Urinary bladder (tissue), 4 donors: ENCODE results near the gene PDCD4. TPM values are rescaled to one million over a fixed set of nuclear protein-coding genes. Genes with fewer than 3 reads are reported as not detected.
A peak's percentile ranks its signal among the peaks of the same experiment; 100 is the strongest.
"Not testable (repeated sequence)": the region's sequence is repeated elsewhere in the genome, so short reads cannot be mapped to it uniquely, and the experiment has no call there.

Source experiments
- DNase-seq: peaks from one replicate; pipeline ENCODE4 v3.0.0-alpha.2; 2015; ENCODE audit errors: extremely low spot score
- H3K27ac ChIP-seq: one replicate; pipeline ENCODE4 v1.5.1; 2013; ENCODE audit warnings: low read depth, mild to moderate bottlenecking, moderate library complexity
- H3K36me3 ChIP-seq: one replicate; pipeline ENCODE4 v1.6.1; 2013; ENCODE audit warnings: mild to moderate bottlenecking, moderate library complexity; ENCODE audit not compliant: insufficient read depth
- H3K4me1 ChIP-seq: one replicate; pipeline ENCODE4 v1.6.1; 2013; ENCODE audit warnings: mild to moderate bottlenecking, moderate library complexity; ENCODE audit not compliant: insufficient read depth
- H3K4me3 ChIP-seq: one replicate; pipeline ENCODE4 v1.5.1; 2013; ENCODE audit warnings: low read depth, low read length
- WGBS: extraction: QIAGEN DNeasy Blood & Tissue Kit; methylation state at CpG from one replicate; pipeline ENCODE4 v1.1.7; 2013; 5-methylcytosine and 5-hydroxymethylcytosine counted together
- polyA plus RNA-seq: library from polyadenylated mRNA; stranded (reverse); fragments of 200-250 nt; gene quantifications from one replicate; pipeline ENCODE4 v1.2.3, GENCODE V29; 2013
- total RNA-seq: library from RNA; depleted of rRNA; stranded (reverse); fragments of >200 nt; gene quantifications from one replicate; pipeline ENCODE4 v1.2.3, GENCODE V29; 2014
- donor health status: healthy with polysubstance abuse.
- donor health status: healthy.

Gene PDCD4
- total and polyA plus RNA-seq, 2 donors: 81.0 to 148 TPM

DNA sequence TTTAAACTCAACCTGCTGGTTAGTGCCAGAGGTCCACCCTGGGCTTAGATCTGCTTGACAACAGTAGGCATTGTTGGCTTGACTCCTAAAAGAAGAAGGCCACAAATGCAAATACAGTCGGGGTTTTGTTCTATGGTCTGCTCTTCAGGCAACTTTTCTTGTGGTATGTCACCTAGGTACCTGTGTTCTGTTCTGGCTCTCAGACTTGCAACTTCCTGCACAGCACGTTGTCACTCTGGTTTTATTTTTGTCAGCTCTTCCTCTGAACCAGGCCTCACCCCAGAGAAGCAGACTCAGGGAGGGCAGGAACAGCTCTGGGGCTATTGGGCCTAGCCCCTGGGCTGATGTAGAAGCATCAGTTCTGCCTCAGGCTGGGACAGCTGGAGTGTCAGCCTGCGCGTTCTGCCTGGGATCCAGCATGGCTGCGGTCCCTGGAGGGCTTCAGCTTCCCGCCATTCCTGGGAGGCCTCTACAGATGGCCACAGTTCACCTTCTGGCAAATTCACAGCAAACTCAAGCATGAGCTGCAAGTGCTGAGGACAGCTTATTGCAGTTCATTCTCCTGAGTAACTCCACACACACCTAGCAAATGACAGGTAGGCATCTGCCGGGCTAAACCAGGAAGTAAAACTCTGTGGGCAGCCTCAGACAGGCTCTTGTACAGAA lies 11.0 kb upstream of the PDCD4 start:
- H3K4me3 ChIP-seq: no peak overlapping the region
- no peaks in the 10 kb centered on the region for H3K4me1 ChIP-seq
- no peaks in the 10 kb centered on the region for H3K36me3 ChIP-seq
- peak overlapping the region; percentile 30 for H3K27ac ChIP-seq
- no peak for DNase-seq
- 79% methylated on average over 7 of the region's 7 CpGs for WGBS

DNA sequence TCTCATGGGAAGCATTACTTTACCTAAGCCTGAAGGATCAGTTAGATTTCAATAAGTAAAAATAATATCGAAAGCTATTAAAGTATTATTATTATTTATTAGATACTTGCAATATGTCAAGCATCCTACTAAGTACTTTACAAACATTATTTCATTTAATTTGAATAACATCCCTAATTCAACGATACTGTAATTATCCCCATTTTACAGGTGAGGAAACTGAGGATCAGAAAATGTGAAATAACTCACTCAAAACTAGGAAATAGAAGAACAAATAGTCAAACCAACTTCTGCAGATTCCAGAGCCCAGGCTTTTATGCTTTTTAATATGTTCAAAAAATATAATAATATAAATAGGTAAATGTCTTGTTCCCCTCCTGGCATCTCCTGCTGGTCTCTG lies 10.3 kb upstream of the PDCD4 start:
- Histone ChIP-seq H3K27ac (peak overlapping the region; percentile 30), H3K4me1 (no peaks in the 10 kb centered on the region), H3K36me3 (no peaks in the 10 kb centered on the region), H3K4me3 (no peak overlapping the region)
- DNase-seq: no peak
- 99% methylated on average over 2 of the region's 2 CpGs for WGBS

DNA sequence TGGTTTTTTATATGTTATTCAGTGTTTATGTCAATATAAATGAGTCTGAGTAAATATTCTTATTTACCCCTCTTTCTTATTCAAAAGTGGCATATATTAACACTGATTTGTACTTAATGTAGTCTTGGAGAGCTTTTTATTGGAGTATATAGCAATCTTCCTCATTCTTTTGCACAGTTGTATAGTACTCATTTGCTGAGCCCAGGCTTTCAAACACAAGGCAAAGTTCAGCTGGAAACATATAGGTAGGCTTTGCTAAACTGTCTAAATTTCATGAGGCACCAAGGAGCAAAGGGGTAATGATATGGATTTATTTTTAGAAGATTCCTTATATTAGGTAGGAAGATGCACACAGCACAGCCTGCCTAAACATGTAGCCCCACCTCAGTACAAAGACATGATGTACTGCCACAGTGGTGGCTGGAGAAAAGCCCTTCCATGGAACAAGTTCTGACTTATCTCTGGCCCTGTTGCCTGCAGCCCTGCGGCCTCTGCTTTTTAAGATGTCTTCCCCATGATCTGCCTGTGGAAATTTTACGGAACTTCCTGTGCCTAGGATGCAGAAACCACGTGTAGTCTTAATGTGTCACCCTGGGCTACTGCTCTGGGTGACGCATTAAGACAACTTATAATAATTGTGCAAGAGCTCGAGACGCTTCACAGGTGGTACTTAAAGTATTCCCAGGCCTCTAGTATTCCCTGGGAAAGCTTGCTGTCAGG lies 9.6 kb upstream of the PDCD4 start:
- Histone ChIP-seq H3K36me3 (no peaks in the 10 kb centered on the region), H3K27ac (no peak overlapping the region), H3K4me1 (no peaks in the 10 kb centered on the region), H3K4me3 (no peak overlapping the region)
- no peak for DNase-seq
- WGBS: 74% methylated on average over 6 of the region's 6 CpGs

DNA sequence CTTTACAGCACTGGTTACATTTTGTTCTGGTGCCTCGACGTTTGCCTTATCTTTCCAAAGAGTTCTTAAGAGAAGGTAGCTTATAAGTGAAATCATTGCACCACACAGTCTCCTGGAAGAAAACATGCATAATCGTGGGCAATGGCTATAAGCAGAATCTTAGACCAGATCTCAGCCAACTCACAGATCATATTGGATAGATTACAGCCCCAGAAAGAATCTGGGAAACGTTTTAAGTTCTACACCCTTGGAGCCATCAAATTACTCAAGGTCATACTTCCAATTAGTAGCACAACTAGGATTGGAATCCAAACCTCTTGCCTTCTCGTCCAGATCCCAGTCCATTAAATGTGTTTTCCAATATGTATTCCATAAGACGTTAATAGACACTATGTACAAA lies 8.8 kb upstream of the PDCD4 start:
- Histone ChIP-seq H3K4me1 (no peaks in the 10 kb centered on the region), H3K27ac (no peak overlapping the region), H3K4me3 (no peak overlapping the region), H3K36me3 (no peaks in the 10 kb centered on the region)
- 71% methylated on average over 6 of the region's 6 CpGs for WGBS
- DNase-seq: no peak

DNA sequence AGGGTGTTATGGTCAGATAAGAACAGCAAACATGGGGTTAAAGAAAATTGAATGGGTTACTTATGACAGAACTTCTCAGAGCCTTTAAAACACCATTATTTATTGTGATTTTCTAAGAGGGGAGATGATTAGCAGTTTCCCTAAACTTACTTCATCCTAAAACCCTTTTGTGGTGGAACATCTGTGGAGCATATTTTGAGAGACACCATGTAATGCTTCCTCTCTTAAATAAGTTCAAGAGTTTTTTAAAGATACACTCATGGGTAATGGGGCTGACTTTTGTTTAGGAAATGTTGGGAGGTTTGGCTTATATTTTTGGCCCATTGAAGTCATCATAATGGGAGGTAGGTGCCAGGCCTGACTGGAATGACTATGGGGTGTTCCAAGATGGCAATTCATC lies 8.4 kb upstream of the PDCD4 start:
- no peak for DNase-seq
- Histone ChIP-seq H3K4me1 (no peaks in the 10 kb centered on the region), H3K36me3 (no peaks in the 10 kb centered on the region), H3K27ac (no peak overlapping the region), H3K4me3 (no peak overlapping the region)

DNA sequence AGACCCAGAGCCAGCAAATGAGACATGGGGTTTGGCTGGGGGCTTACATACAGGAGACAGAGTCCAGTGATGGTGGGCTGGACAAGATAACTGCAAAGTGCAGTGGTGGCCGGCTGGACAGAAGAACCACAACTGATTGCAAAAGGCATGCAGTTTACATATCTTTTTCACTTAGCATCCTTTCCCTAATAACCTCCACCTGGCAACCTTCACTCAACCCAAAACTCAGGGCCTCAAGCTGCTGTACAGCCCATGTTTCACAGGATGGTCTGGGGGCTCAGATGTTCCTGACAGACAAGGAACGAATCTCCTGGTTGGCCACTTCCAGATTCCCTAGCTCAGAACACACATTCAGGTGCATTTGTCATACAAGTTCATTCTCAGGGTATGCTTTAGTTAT lies 7.8 kb upstream of the PDCD4 start:
- H3K27ac ChIP-seq: peak overlapping the region; percentile 82
- DNase-seq: no peak
- 81% methylated on average over 2 of the region's 2 CpGs for WGBS
- H3K4me1 ChIP-seq: no peaks in the 10 kb centered on the region
- no peak overlapping the region for H3K4me3 ChIP-seq
- H3K36me3 ChIP-seq: no peaks in the 10 kb centered on the region

DNA sequence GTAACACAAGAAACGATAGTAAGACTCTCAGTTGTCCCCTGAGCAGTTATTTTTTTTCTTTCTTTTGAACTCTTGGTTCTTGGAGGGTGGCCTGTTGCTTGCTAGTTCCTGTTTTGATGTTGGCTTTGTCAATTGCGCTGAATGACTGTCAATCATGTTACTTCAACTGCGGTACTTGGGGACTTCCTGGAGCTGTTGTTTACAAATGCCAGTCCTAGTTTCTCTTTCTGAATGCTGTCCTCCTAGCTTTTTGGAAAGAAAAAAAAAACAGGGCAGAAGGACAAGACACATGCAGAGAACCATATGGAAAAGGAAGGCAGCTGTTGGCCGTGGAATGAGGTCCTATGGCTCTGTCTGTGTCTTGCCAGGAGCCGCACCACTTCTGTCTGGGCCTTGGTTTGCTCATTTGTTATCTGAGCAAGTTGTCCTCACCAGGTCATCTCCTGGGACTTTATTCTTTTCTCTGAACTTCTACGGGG lies 7.0 kb upstream of the PDCD4 start:
- WGBS: 29% methylated on average over 6 of the region's 6 CpGs
- H3K4me3 ChIP-seq: no peak overlapping the region
- no peak for DNase-seq
- no peaks in the 10 kb centered on the region for H3K4me1 ChIP-seq
- H3K27ac ChIP-seq: peak overlapping the region; percentile 82
- H3K36me3 ChIP-seq: no peaks in the 10 kb centered on the region

DNA sequence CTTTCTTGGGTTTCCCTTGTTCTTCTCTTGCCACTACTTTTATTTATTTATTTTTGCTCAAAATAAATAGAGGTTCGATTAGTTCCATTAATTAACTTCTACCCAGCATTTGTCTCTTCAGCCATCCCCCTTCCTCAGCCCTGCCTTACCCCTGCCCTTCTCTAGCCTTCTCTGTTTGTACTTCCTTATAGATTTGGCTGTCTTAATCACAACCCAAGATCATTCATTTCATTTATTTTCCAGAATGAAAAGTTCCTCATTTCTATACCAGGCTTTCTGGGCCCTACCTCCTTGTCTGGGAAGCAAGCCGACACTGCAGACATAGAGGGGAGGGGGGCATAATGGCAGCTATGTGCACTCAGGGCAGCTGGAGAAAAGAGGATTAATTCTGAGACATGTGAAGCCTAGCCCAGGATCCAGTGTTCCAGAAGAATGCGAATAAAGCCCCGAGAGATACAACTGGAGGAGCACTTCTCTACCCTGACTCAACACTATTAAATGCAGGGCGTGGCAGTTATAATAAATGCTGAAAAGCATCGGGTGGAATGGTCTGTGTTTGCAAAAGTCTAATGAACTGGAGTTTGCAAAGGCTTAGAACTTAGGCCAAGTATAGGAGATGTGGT lies 6.4 kb upstream of the PDCD4 start:
- WGBS: 11% methylated on average over 6 of the region's 6 CpGs
- Histone ChIP-seq H3K4me3 (no peak overlapping the region), H3K36me3 (no peaks in the 10 kb centered on the region), H3K4me1 (no peaks in the 10 kb centered on the region), H3K27ac (peak overlapping the region; percentile 82)
- peak; percentile 62 for DNase-seq

- Histone ChIP-seq H3K4me3 (no peak overlapping the region), H3K36me3 (no peaks in the 10 kb centered on the region), H3K27ac (peak overlapping the region; percentile 52), H3K4me1 (no peaks in the 10 kb centered on the region)
- DNase-seq: no peak
- WGBS: 43% methylated on average over 4 of the region's 4 CpGs
These were observed 5.8 kb upstream of the PDCD4 start for GRCh38 chr10:110865809-110866482.

- H3K36me3 ChIP-seq, H3K4me3 ChIP-seq, H3K27ac ChIP-seq, DNase-seq, H3K4me1 ChIP-seq: not testable (repeated sequence)
- 81% methylated on average over 8 of the region's 8 CpGs for WGBS
These were observed 4.5 kb upstream of the PDCD4 start for GRCh38 chr10:110867011-110867806.

DNA sequence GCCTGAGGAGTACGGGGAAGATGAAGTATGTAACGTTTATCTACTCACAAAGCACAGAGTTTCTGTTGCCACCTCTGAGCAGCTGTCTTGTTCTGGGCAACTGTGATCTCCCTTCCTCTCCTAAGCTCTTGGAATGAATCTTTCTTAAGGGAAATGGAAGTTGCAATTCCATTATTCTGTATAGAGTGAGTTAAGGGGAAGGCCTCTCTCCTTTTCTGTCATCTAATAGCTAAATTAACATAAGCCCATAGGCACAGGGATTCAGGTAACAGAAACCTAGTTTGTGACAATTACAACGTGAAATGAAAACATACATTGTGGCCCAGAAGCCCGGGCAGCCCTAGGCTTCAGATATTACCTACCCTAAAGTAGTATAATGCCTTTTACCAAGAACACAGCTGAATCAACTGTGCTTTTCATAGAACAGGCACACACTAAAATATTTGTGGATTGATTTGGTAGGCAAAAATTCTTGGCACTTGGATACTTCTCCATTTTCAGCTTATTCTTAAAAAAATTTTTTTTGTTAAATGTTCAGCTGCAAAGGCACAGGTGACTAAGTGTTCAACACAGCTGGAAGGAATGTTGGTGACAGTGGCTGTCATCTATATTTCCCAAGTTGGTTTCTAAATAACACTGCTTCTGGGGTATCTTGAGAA lies 3.8 kb upstream of the PDCD4 start:
- Histone ChIP-seq H3K27ac (no peak overlapping the region), H3K4me3 (no peak overlapping the region), H3K4me1 (no peaks in the 10 kb centered on the region), H3K36me3 (no peaks in the 10 kb centered on the region)
- 61% methylated on average over 4 of the region's 4 CpGs for WGBS
- no peak for DNase-seq

DNA sequence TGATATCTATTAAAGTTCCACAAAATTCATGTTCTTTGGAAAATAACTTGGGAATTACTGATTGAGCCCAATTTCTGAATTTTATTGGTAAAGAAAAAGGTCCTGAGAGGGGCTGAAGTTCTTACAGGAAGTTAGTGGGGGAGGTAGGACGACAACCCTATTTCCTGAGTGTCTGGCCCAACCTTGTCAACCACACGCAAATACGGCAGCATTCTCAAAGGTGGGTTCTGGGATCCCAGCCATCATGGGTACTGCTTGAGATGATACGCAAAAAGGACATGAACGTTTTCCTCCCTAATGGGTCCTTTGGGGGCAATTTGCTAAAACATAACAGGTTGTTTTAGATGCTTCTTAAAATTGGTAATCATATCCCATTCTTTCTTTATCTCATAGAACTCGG lies 2.7 kb upstream of the PDCD4 start:
- no peak overlapping the region for H3K4me3 ChIP-seq
- no peaks in the 10 kb centered on the region for H3K36me3 ChIP-seq
- DNase-seq: no peak
- no peaks in the 10 kb centered on the region for H3K4me1 ChIP-seq
- WGBS: 82% methylated on average over 6 of the region's 6 CpGs
- no peak overlapping the region for H3K27ac ChIP-seq
